HCT116 (cell line): Measurements from ENCODE around the gene BAHCC1. TPM values are rescaled to one million over a fixed set of nuclear protein-coding genes. Genes with fewer than 3 reads are reported as not detected.

Source experiments
- ATAC-seq: fragments of 200-7000 bp; cut with Tn5 transposase; 2 replicates; pipeline ENCODE4 v1.9.1; 2020; ENCODE audit warnings: mild to moderate bottlenecking, moderate library complexity
- BruUV-seq: library from RNA; stranded (reverse); fragments of 400-500 nt; replicated peaks from 2 replicates; lab custom pipeline; 2021; lab: Mats Ljungman, UMichigan
- CTCF ChIA-PET: fragments of 300-600 bp; sonication (Branson Sonifier 250); formaldehyde crosslinking; loops from one replicate; lab custom pipeline; 2021; ENCODE audit warnings: antibody characterized with exemption; lab: Charles Lee
- POLR2A ChIA-PET: fragments of 300-600, 350-600 bp; sonication (Branson Sonifier 250); formaldehyde crosslinking; loops from one replicate; lab custom pipeline; 2021; ENCODE audit warnings: antibody characterized with exemption; lab: Charles Lee
- RAD21 ChIA-PET, 2 experiments: fragments of 300-600 bp; sonication (Branson Sonifier 250); formaldehyde crosslinking; loops; one replicate each; lab custom pipeline; 2023; ENCODE audit warnings: low total read pairs in 2 of 2; ENCODE audit not compliant: uncharacterized antibody in 2 of 2, unreplicated experiment in 2 of 2, low non-redundant PET in 1 of 2; lab: Charles Lee
- DNase-seq: peaks from one replicate; pipeline ENCODE4 v3.0.0-alpha.2; 2010; ENCODE audit warnings: low read depth, low spot score
- H2AFZ ChIP-seq: fragments of 200-600 bp; shearing (Covaris generic), sonication (generic); 2 replicates; pipeline ENCODE4 v1.6.1; 2017; ENCODE audit warnings: low read depth, mixed run types, mixed read lengths, antibody characterized with exemption, low read length; ENCODE audit not compliant: poor library complexity, severe bottlenecking
- H3K27ac ChIP-seq: 2 replicates; pipeline ENCODE4 v1.5.1; 2012; ENCODE audit warnings: low read depth, low read length
- H3K27me3 ChIP-seq: fragments of 200-600 bp; sonication (generic); 2 replicates; pipeline ENCODE4 v1.6.1; 2016; ENCODE audit warnings: mixed run types, low read length, mixed read lengths; ENCODE audit not compliant: insufficient read depth
- H3K36me3 ChIP-seq, 2 experiments: fragments of 200-500 bp in 1 of 2; fragments of 200-600 bp in 1 of 2; sonication (Bioruptor generic) in 1 of 2; sonication (generic) in 1 of 2; 2 replicates each; pipeline versions ENCODE4 v1.5.1 to v1.6.1; 2014 to 2016; ENCODE audit warnings: low read length in 2 of 2, inconsistent platforms in 1 of 2, mixed read lengths in 1 of 2, mixed run types in 1 of 2; ENCODE audit not compliant: insufficient read depth in 2 of 2, control insufficient read depth in 1 of 2
- H3K4me1 ChIP-seq, 2 experiments: fragments of 200-600 bp in 1 of 2; sonication (generic) in 1 of 2; 2 replicates each; pipeline versions ENCODE4 v1.5.1 to v1.6.1; 2012 to 2017; ENCODE audit warnings: low read length in 2 of 2, inconsistent platforms in 1 of 2, mild to moderate bottlenecking in 1 of 2, mixed read lengths in 1 of 2, mixed run types in 1 of 2, moderate library complexity in 1 of 2; ENCODE audit not compliant: insufficient read depth in 2 of 2, control insufficient read depth in 1 of 2
- H3K4me2 ChIP-seq: fragments of 200-600 bp; sonication (generic); 2 replicates; pipeline ENCODE4 v1.6.1; 2017; ENCODE audit warnings: mixed run types, low read length, mixed read lengths
- H3K4me3 ChIP-seq, 2 experiments: fragments of 200-600 bp in 1 of 2; sonication (generic) in 1 of 2; replicated peaks in 1 of 2; 2 replicates each; pipeline ENCODE4 v1.5.1; 2011 to 2016; ENCODE audit warnings: low read length in 2 of 2, control low read depth in 1 of 2, low read depth in 1 of 2, mild to moderate bottlenecking in 1 of 2, mixed read lengths in 1 of 2, mixed run types in 1 of 2
- H3K79me2 ChIP-seq: fragments of 200-600 bp; sonication (generic); 2 replicates; pipeline ENCODE4 v1.6.1; 2017; ENCODE audit warnings: mild to moderate bottlenecking, mixed run types, low read length, moderate library complexity, mixed read lengths; ENCODE audit not compliant: insufficient read depth
- H3K9ac ChIP-seq: fragments of 200-600 bp; sonication (generic); 2 replicates; pipeline ENCODE4 v1.6.1; 2016; ENCODE audit warnings: low read length, mixed read lengths
- H3K9me2 ChIP-seq: fragments of 200-600 bp; sonication (generic), shearing (Covaris generic); 2 replicates; pipeline ENCODE4 v1.6.1; 2017; ENCODE audit warnings: mixed run types, mild to moderate bottlenecking, moderate library complexity; ENCODE audit not compliant: insufficient read depth
- H3K9me3 ChIP-seq, 2 experiments: fragments of 200-500 bp in 1 of 2; fragments of 200-600 bp in 1 of 2; sonication (Bioruptor generic) in 1 of 2; sonication (generic) in 1 of 2; 2 replicates each; pipeline ENCODE4 v1.6.1; 2014 to 2017; ENCODE audit warnings: low read length in 2 of 2, mixed read lengths in 2 of 2, inconsistent platforms in 1 of 2, low read depth in 1 of 2, mild to moderate bottlenecking in 1 of 2, mixed run types in 1 of 2, moderate library complexity in 1 of 2; ENCODE audit not compliant: control insufficient read depth in 1 of 2, insufficient read depth in 1 of 2
- H4K20me1 ChIP-seq: fragments of 200-600 bp; sonication (generic), shearing (Covaris generic); 2 replicates; pipeline ENCODE4 v1.6.1; 2017; ENCODE audit warnings: mixed run types, mild to moderate bottlenecking, moderate library complexity; ENCODE audit not compliant: insufficient read depth
- ATF3 ChIP-seq: IDR thresholded peaks from 2 replicates; pipeline ENCODE4 v1.6.1; 2012
- CTCF ChIP-seq, 3 experiments: fragments of 200-600 bp in 1 of 3; sonication (generic) in 1 of 3; IDR thresholded peaks in 2 of 3; conservative IDR thresholded peaks in 1 of 3; 2 replicates each; pipeline ENCODE4 v1.5.1; 2012 to 2017; ENCODE audit warnings: low read depth in 2 of 3, low read length in 2 of 3, antibody characterized with exemption in 1 of 3, borderline replicate concordance in 1 of 3, control low read depth in 1 of 3, mild to moderate bottlenecking in 1 of 3, mixed read lengths in 1 of 3, mixed run types in 1 of 3, moderate library complexity in 1 of 3; ENCODE audit not compliant: insufficient read depth in 1 of 3
- EGR1 ChIP-seq: IDR thresholded peaks from 2 replicates; pipeline ENCODE4 v1.6.1; 2012; ENCODE audit warnings: low read depth
- EZH2 ChIP-seq: fragments of 200-600 bp; sonication (generic); IDR thresholded peaks from 2 replicates; pipeline ENCODE4 v1.6.1; 2017; ENCODE audit warnings: antibody characterized with exemption, mixed run types
- EZH2phosphoT487 ChIP-seq: fragments of 200-600 bp; IDR thresholded peaks from 2 replicates; pipeline ENCODE4 v1.6.1; 2018; ENCODE audit warnings: antibody characterized with exemption, borderline replicate concordance
- FOSL1 ChIP-seq: IDR thresholded peaks from 2 replicates; pipeline ENCODE4 v1.6.1; 2012; ENCODE audit warnings: low read depth
- JUND ChIP-seq: IDR thresholded peaks from 2 replicates; pipeline ENCODE4 v1.6.1; 2012
- POLR2A ChIP-seq: IDR thresholded peaks from 2 replicates; pipeline ENCODE4 v1.7.0; 2011; ENCODE audit warnings: borderline replicate concordance; ENCODE audit not compliant: insufficient read depth, insufficient read length; ENCODE audit errors: extremely low read depth
- POLR2AphosphoS5 ChIP-seq: IDR thresholded peaks from 2 replicates; pipeline ENCODE4 v1.6.1; 2011; ENCODE audit warnings: mild to moderate bottlenecking, low read depth, low read length, moderate library complexity
- RAD21 ChIP-seq: IDR thresholded peaks from 2 replicates; pipeline ENCODE4 v1.6.1; 2012; ENCODE audit warnings: low read depth, mild to moderate bottlenecking
- REST ChIP-seq: IDR thresholded peaks from 2 replicates; pipeline ENCODE4 v1.6.1; 2012; ENCODE audit warnings: low read depth
- SIN3A ChIP-seq: IDR thresholded peaks from 2 replicates; pipeline ENCODE4 v1.6.1; 2012; ENCODE audit warnings: low read depth
- SP1 ChIP-seq: IDR thresholded peaks from 2 replicates; pipeline ENCODE4 v1.6.1; 2012; ENCODE audit warnings: low read depth
- TCF7L2 ChIP-seq: IDR thresholded peaks from 2 replicates; pipeline ENCODE4 v1.7.0; 2011; ENCODE audit warnings: borderline replicate concordance, inconsistent platforms; ENCODE audit not compliant: insufficient read depth, insufficient read length; ENCODE audit errors: extremely low read depth
- YY1 ChIP-seq: IDR thresholded peaks from 2 replicates; pipeline ENCODE4 v1.6.1; 2011; ENCODE audit warnings: low read length, low read depth, moderate library complexity, mild to moderate bottlenecking; ENCODE audit not compliant: insufficient replicate concordance; ENCODE audit errors: extremely low read depth
- ZBTB33 ChIP-seq: IDR thresholded peaks from 2 replicates; pipeline ENCODE4 v1.6.1; 2011; ENCODE audit warnings: mild to moderate bottlenecking, low read length, moderate library complexity; ENCODE audit not compliant: insufficient replicate concordance; ENCODE audit errors: extremely low read depth
- ZFX ChIP-seq: fragments of 450-650 bp; IDR thresholded peaks from 2 replicates; pipeline ENCODE4 v1.6.1; 2017
- ZNF274 ChIP-seq: fragments of 200-500 bp; sonication (Bioruptor generic); IDR thresholded peaks from 2 replicates; pipeline ENCODE4 v1.6.1; 2014; ENCODE audit warnings: mild to moderate bottlenecking, low read depth, low read length, inconsistent platforms
- intact Hi-C: fragments of 100-400 bp; cut with micrococcal nuclease; formaldehyde crosslinking; loops from 2 replicates; pipeline ENCODE4 v1.10.0; 2022
- total RNA-seq: library from RNA; stranded (reverse); gene quantifications from one replicate; pipeline ENCODE4 v1.2.1, GENCODE V29; 2021; ENCODE audit not compliant: unreplicated experiment
- TF ChIP-seq, protein P1 (sequence below): IDR thresholded peaks from 2 replicates; pipeline ENCODE4 v1.6.1; 2012

BAHCC1 gene
- total RNA-seq, 1 experiment from 2014 or later, result 45.2 TPM

DNA sequence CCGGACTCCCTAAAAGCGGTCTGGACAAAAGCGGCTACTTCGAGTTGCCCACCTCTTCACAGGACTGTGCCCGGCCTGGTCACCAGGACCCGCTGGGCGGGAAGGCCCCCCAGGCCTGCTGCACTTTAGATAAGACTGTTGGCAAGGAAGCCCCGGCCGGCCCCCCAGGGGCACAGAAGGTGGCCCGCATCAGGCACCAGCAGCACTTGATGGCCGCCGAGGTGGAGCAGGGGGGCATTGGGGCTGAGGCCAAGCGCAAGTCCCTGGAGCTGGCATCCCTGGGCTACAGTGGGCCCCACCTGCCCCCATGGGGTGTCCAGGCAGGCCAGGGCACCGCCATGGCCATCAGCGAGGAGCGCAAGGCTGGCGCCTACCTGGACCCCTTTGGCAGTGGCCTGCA, 47.5 kb downstream of the BAHCC1 start (continued):
- no peak for TF ChIP-seq CTCF (IDR thresholded peaks at IDR 0.05 in 2 of 3, conservative IDR thresholded peaks at IDR 0.05 in 1 of 3; ENCODE audit: borderline replicate concordance in 1 of 3, insufficient read depth in 1 of 3, low read depth in 2 of 3, low read length in 2 of 3)
- TF ChIP-seq ZBTB33, result no peak
- TF ChIP-seq JUND, result no peak
- no peak for TF ChIP-seq EGR1
- no peak for TF ChIP-seq POLR2AphosphoS5
- no peak for TF ChIP-seq SIN3A
- TF ChIP-seq FOSL1, result no peak
- TF ChIP-seq RAD21, result no peak
- TF ChIP-seq ZNF274, result no peak
- TF ChIP-seq EZH2, result no peak
- TF ChIP-seq SP1, result no peak
- TF ChIP-seq POLR2A, result no peak

GRCh38 chr17:81443269-81443668, 48.0 kb downstream of the BAHCC1 start:
- CTCF ChIA-PET, result no interaction called here
- H4K20me1 ChIP-seq, result no peaks in the 10 kb centered on the region
- H3K36me3 ChIP-seq, result no peaks in the 10 kb centered on the region
- H3K9me3 ChIP-seq, result no peaks in the 10 kb centered on the region
- H2AFZ ChIP-seq, result no peak overlapping the region
- no TSS peak for BruUV-seq
- H3K4me1 ChIP-seq, result peaks cover 0 to 12% of the 10 kb centered on the region in 2 experiments; a peak in 2 of 4 replicates
- ATAC-seq (no peak), DNase-seq (no peak)
- RAD21 ChIA-PET, result no interaction called here
- no peak overlapping the region for H3K4me3 ChIP-seq
- intact Hi-C loops, result no loop called here
- H3K27me3 ChIP-seq, result no peaks in the 10 kb centered on the region
- H3K79me2 ChIP-seq, result no peaks in the 10 kb centered on the region
- no peak overlapping the region for H3K4me2 ChIP-seq
- no peak overlapping the region for H3K9ac ChIP-seq
- H3K9me2 ChIP-seq, result no peaks in the 10 kb centered on the region
- no peak overlapping the region for H3K27ac ChIP-seq
- POLR2A ChIA-PET, result no interaction called here
- TF ChIP-seq JUND, result no peak
- TF ChIP-seq ATF3, result no peak
- TF ChIP-seq TCF7L2, result no peak
- TF ChIP-seq ZFX, result no peak
- no peak for TF ChIP-seq FOSL1
- no peak for TF ChIP-seq EZH2phosphoT487
- TF ChIP-seq SP1, result no peak
- TF ChIP-seq YY1, result no peak
- TF ChIP-seq, protein P1, sequence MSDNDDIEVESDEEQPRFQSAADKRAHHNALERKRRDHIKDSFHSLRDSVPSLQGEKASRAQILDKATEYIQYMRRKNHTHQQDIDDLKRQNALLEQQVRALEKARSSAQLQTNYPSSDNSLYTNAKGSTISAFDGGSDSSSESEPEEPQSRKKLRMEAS, result no peak
- TF ChIP-seq EGR1, result no peak
- TF ChIP-seq SIN3A, result no peak
- no peak for TF ChIP-seq RAD21
- TF ChIP-seq REST, result no peak
